NCI-H2227 (cell line): ENCODE results near the gene CALML6.

Experiments used
- DNase-seq: peaks from one replicate; lab custom pipeline; 2025; ENCODE audit not compliant: unreplicated experiment; lab: John Stamatoyannopoulos, UW

The CALML6 gene

DNA sequence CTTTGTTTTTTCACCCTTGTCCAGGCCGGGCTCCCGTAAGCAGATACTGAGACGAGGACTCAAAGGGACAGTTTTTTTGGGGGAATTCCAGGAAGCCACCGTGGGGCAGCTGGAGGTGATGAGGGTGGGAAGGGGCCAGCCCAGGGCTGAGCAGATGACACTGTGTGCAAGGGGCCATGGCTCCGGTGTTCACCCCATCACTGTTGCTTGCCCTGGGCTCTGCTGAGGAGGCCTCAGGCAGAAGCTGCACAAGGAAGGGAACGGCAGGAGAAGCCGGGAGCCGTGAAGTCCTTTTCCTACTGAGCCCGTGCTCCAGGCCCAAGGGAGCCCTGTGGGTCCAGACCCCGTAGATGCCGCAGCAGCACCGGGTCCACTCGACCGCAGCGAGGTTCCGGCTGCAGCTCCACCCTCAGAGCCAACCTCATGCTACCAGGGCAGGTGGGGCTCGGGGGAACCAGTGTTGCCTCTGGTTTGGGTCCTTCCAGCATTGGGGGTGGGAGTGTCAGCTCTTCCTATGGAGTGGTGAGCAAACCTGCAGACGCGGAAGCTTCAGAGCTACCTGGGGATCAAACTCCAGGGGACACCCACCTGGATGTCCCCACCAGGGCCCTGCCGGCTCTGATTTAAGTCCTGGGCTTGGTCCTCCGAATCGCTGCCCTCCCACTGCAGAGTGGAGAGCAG, 4.3 kb upstream of the CALML6 start:
- no peak for DNase-seq

DNA sequence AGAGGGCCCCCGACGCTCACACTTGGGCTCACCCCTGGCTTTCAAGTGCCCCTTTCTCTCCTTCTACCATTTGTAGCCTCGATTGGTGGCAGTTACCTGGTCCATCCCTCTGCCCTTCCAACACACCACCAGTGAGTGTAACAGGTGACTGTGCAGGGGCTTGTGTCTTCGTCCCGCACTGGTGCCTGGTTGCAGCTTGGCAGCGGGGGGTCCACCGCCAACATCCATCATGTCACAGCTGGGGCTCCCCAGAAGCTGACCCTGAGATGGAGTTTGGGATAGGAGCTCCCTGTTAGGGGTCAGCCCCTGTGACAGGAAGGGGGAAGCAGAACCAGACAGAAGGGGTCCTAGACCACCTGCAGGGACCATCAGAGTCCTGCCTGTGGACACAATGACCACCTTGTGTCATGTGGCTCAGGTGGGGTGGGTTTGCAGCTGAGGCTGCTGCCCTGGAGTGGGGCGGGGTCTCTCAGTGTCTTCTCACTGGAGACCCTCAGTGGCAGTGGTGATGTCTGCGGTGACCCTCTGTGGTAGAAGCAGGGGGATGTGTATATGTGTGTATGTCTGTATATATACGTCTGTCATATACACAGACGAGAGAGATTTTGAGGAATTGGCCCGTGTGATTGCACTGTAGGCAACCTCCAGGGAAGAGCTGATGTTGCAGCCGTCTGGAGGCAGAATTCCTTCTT, 3.6 kb upstream of the CALML6 start:
- no peak for DNase-seq

DNA sequence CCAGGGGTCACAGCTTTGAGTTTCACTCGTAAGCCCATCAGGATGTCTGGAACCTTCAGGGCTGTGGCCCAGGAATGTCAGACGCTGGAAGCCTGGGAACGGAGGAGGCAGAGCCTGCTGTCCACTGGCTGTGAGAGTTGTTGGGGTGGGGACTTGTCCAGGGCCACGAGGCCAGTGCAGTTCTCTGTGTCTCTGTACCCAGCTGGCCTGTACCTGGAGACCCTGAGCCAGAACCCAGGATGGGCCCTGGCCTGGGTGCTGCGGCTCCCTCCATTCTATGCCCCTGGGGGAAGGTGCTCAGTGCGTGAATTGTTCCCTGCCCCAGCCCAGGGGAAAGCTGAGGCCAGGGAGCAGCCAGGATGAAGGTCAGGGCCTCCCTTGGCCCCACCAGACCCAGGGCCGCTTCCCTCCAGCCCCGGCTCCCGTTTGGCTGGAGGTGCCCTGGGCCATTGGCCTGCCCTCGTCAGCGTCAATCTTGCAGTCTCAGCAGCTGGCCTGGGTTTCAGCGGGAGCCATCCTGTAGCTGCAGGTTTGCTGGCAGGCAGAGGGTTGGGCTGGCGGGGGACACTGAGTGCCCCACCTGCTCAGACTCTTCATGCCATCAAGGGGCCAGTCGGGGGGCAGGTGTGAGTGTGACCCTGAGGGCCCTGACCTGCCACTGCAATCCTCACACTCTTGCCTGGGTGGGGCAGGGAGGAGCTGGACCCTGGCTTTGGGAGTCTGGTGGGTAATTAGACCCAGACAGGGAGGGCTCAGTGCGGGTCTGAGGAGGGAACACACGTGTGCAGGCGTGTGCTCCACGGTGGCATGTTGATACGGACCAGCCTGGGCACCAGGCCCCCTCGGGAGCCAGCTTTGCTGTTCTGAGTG, 724 bp upstream of the CALML6 start:
- DNase-seq: no peak

DNA sequence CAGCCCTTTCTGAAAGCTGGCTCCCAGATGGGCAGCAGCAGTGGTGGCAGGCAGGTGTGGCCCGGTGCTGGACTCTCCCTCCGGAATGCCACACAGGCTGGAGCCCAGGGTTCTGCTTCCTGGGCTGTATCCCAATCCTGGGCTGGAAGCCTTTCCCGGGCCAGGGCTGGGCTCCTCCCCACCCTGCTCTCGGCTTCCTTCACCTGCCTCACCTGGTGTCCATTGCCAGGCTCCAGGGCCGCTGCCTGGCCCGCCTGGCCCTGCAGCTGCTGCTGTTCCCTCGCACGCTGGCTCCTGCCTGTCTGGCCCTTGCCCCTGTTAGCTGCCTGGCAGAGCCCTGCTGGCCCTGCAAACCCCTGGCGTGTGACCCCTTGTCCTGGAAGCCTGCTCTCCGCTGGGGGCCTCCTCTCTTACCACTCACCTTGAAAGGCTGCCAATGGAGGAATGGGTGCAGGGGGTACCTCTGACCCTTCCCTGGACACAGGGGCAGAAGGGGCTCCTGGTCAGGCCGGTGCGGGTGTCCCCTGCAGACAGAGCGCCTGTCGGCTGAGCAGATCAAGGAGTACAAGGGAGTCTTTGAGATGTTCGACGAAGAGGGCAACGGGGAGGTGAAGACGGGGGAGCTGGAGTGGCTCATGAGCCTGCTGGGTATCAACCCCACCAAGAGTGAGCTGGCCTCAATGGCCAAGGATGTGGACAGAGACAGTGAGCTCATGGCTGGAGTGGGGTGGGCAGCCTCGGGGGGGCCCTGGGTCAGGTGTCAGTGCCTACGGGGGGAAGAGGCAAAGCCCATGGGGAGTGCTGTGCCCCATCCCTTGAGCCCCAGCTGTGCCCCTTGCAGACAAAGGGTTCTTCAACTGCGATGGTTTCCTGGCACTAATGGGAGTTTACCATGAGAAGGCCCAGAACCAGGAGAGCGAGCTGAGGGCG, 1.1 kb downstream of the CALML6 start:
- DNase-seq: no peak

DNA sequence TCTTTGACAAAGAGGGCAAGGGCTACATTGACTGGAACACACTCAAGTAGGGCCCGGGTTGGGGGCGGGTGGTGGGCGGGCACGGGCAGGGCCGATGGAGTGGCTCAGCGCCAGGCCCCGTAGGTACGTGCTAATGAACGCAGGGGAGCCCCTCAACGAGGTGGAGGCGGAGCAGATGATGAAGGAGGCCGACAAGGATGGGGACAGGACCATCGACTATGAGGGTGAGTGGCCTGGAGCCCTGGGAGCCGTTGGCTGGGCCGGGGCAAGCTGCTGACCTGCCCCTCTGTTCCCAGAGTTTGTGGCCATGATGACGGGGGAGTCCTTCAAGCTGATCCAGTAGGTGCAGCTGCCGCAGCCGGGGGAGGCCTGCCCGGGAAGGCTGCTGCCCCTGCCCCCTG, 1.8 kb downstream of the CALML6 start:
- no peak for DNase-seq

DNA sequence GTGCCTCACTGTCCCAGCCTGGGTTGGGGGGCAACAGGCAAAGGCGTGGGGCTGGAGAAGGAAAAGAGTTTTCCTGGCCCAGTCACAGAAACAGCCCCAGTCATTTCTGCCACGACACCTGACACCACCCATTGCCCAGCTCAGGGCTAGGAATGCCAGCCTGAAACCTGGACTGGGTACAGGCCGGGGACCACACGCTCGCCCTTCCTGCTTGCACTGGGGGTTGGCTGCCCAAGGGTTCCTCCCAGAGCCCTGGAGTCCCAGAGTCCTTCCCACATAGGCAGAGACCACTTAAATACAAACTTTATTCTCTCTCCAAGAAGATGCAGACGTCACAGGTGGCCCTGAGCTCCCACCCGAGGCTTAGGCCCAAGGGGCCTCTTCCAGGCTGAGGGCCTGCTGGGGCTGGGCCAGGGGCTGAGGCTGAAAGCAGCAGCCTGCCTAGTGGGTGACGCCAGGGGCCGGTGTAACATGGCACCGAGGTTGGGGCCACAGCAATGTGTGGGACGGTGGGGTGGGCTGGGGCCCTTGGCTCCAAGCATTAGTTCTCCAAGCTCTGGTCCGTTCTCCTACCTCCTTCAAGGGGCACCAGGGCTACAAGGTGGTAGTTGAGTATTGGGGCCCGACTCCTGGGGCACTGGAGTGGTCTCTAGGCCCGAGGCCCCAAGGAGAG, 2.4 kb downstream of the CALML6 start:
- no peak for DNase-seq

DNA sequence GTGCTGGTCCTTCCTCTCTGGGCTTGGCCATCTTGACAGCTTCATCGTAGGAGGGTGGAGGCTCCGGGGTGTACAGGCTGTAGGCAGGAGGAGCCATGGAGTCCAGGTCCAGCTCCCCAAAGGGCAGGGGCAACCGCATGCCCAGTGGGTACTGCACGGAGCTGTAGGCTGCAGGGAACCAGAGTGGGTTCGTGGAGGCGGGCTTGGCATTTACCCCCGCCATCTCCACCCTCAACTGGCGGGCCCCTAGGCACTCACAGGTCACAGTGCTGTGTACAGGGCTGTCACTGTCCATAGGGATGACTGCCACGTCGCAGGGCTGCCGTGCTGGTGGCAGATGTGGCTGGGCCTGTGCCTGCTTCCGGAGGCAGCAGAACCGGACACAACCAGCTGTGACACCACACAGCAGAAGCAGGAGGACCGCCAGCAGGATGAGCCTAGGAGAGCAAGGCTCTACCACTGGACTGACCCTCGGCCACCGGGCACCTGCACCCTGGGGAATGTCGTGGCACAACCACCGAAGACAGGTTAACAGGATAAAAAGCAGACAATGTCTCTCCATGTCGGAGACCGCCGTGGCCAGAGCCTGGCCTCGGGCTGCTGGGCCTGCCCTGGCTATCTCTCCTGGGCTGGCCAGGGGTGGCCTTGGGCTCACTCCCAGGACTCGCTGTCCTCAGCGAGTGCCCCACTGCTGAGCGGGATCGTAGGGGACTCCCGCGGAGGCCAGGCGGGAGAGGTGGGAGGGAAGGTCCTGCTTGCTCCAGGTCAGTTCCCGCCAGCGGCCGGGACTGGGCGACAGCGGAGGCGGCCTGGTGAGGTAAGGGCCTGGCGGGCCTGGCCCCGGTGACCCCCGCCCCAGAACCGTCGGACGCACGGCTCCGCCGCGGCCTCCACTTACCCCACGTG, 3.2 kb downstream of the CALML6 start:
- no peak for DNase-seq

DNA sequence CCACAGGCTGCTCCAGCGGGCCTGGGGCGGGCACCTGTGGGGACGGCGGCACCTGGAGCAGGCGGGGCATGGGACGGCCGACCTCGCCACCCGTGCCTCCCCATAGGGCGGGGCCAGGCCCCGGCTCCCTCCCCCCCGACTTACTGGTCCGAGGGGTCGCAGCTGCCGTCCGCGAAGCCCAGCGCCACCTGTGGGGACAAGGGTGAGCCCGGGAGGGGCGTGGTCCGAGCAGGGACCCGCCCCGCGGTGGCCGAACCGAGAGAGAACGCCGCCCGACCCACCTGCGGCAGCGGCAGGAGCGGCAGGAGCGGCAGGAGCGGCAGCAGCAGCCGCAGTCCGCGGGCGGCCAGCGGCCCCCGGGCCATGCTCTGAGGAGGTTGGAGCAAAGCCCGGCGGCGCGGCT, 3.8 kb downstream of the CALML6 start, which contains the start of gene TMEM52:
Gene TMEM52, minus strand, starts transcription at position 379 of the 403 bp plus-strand sequence. Its CDS starts 14 bp downstream, at position 365.
- DNase-seq: no peak

DNA sequence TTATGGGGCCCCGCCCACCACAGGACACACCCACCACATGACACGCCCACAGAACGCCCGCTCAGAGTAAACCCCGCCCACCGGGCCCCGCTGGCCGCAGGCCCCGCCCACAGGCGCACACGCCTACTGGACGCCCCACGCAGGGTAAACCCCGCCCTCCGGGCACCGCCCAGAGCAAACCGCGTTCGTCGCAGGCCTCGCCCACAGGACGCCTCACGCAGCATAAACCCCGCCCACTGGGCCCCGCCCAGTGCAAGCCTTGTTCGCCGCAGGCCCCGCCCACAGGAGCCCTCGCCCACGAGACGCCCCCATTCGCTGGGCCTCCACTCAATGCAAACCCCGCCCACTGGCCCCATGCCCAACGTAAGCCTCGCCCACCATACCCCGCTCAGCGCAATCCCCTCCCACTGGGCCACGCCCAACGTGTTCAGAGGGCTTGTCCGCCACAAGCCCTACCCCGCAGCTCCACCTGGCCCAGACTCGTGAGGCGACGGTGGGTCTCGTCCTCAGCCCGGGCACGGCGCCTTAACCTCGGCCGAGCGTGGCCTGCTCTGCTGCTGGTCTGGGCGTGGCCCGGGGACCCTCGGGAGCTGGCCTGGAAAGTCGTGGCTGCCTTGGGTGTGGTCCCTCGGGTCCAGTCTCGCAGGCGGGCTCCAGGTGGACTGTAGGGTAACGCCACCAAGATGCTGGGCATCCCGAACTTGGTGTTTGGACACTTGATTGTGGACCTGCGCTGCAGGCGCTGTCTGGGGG, 4.4 kb downstream of the CALML6 start:
- peak; percentile 100 for DNase-seq

DNA sequence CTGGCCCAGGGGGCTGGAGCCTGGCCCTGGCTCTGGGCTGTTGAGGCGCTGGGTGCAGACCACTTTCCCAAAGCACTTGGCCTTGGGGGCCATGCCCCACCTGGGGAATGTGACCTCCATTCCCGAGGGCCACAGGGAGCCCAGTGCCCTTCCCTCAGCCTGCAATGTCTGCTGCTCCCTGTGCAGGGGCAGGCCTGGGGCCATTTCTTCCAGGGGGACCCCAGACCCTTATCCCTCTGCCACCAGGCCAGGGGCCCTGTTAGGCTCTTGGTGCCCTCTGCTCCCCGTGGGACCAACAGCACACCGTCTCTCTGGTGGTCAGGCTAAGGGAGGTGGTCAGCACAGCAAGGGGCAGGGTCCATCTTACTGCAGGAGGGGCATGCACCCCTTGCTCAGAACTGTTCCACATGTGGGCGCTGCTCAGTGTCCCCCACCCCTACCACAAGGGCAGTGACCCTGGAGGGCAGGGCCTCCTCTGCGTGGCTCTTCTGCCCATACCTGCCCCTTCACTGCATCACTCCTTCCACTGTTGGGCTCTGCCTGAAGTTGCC, 5.1 kb downstream of the CALML6 start:
- no peak for DNase-seq

DNA sequence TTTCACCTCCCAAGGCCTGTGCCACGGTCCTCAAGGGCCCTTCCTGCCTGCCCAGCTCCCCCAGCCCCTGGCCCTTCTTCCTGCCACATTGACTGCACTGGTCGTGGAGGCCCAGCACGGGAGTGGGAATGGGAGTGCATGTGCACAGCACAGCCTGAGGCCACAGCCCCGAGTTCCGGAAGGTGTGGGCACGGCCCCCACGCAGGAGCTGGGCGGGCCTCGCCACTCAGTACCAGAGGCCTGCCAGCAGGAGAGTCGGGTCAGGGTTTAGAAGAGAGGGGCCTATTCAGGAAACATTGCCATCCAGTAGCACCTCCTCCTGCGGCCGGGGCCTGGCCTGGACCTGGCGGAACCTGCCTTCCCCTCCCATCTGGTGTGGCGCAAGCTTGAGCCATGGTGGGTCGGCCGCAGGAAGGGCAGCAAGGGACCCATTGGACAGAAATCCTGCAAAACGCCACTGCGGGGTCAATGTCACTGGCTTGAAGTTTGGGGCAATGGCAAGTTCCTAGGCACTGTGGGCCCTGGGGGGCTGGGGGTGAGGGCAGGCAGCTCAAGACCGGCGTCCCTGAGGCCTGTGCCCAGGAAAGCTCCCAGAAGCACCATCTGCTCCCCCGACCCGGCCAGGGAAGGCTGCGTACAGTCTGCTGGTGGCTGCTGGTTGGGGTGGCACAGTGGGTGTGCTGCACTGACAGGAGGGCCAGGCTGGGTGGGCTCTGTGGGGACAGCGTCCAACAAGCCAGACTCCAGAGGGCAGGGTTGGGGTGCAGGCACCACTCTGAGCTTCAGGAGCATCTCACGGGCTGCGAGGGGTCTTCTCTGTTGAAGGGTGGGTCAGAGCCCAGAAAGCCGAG, 5.8 kb downstream of the CALML6 start:
- DNase-seq: no peak

DNA sequence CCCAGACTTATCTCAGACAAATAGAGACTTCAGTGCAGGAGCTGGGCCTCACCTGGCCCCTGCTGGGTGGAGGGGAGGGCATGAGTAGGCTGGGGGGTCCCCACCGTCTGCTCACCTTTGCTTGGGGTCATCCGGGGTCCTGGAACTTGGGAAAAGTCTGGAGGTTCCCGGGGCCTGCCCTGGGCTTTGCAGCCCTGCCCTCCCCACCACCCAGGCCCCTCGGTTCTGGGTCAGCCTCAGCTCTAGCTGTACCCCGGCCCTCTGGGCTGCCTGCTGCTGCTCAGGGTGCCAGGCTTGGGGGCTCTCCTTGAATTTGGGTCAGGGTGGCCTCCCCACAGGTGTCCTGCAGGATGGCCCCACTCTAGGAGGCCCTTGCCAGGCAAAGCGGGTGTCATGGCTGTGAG, 6.4 kb downstream of the CALML6 start:
- DNase-seq: no peak

DNA sequence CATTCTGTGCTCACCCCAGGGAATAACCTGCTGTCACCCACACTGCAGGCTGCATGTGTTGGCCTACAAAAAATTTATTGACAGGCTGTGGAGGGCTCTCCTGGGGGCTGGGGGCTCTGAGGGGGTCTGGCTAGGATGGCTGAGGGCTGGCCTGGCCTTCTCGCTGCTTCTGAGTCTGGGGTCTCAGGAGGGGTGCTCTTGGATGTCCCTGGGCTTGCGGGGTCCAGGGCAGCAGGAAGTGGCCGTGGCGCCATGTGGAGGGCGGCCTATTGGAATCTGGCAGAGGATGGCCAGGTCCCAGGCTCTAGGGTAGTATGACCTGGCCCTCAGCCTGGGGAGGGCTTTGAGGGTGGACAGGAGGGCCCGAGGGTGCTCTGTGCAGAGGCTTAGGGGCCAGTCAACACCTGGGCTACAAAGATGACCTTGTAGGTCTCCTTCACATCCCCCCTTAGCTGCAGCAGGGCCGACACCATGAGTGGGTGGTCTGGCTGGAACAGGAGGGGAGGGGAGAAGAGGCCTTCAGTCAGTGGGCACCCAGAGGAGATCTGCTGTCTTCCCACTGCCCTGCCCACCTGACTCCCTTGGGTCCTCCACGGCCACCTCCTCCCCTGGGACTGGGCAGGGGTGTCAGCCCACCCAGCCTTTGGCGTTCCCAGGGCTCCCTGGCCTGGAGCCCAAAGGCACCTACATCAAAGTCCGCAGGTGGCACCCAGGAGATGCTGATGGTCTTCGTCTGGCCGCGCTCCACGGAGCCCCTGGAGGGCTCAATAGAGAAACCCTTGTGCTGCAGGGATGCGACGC, 7.0 kb downstream of the CALML6 start:
- DNase-seq: no peak

DNA sequence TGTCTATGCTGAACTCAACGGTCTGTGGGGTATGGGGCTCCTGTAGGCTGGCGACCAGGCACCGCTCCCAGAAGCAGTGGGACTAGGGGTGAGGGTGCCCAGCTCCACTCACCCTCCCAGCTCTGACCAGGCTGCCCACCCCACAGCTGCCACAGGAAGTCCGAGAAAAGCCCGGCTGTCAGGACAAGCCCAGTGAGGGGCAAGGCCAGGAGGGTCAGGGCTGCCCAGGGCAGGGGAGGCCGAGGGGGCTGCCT, 7.6 kb downstream of the CALML6 start:
- DNase-seq: no peak

DNA sequence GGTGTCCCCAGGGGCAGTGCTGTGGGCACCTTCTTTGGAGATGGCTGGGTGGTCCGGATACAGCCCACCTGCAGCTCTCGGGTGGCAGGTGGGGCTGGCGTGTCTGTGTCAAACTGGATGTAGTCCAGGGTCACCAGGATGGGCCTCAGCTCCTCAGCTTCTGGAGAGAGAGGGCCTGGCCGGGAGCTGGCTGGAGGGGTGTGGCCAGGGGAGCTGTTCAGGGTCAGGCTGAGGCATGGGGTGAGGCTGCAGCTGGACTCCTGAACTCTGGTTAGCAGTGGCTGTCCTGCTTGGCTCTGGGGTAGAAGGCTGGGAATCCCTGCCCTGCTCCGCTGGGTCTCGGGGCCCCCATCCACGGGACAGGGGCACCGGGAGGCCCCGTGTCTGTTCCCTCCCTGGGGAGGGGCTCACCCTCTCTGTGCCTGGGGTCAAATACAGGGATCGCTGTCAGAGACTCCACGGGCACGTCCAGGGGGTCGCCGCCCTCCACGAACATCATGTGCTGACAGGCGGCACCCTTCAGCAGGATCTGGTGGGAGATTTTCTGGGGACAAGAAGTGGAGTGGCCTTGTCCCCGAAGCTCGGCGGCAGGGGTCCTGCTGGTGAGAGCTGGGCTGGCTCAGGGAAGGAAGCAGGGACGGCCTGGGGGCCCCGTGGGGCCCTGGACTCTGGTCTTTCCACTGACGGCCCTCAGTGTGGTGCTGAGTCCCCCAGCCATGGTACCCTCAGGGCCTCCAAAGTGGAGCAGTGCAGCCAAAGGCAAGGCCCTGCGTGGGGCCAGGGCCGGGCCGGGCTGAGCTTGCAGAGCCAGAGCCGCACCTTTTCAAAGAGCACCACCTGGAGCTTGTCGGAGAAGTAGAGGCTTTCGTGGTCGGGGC, 8.1 kb downstream of the CALML6 start:
- DNase-seq: no peak

DNA sequence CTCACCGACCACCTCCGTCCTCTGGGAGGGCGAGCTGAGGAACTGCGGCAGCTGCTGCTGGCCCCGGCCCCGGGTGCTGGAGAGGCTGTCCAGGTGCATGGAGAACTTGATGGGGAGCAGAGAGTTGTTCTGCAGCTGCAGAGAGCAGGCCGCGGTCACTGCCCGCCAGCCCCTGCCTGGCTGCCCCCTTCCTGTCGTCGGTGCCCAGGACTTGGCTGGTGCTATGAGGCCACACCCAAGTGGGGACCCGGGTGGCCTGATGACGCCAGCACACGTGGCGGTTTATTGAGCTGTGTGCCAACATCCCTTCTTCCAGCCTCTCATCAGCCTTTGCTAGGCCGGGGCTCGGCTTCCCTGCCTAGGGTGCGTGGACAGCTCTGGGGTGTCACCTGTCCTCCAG, 9.3 kb downstream of the CALML6 start:
- DNase-seq: no peak
